ENCODE measurements around the gene IQCE.

IQCE gene

DNA sequence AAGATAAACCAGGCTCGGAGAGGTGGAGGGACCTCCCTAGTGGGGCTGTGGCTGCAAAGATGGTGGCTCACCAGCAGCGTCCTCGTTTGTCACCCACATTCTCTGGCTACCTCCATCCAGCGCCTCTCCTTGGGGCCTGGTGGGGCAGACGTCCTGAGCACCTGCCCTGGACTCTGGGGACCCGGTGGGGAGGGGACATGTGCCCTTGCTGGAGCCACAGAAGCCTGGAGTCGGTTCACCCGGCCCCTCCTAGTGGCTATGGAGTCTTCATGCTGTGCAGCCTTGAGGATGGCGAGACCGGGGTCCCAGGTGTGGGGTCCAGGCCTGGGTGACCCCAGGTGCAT, 87.5 kb downstream of the IQCE start:
- Histone ChIP-seq H3K4me3 (ENCODE audit: low read length) (no peak overlapping the region), H3K27me3 (ENCODE audit: control insufficient read depth, insufficient read depth, low read length) (no peaks in the 10 kb centered on the region), H3K4me1 (ENCODE audit: control insufficient read depth, insufficient read depth, low read length) (peaks cover 22% of the 10 kb centered on the region), H3K9me3 (ENCODE audit: control insufficient read depth, insufficient read depth, low read length) (no peaks in the 10 kb centered on the region), H3K27ac (ENCODE audit: low read length) (no peak overlapping the region), H3K36me3 (ENCODE audit: control insufficient read depth, insufficient read depth, low read length) (peaks cover 24% of the 10 kb centered on the region)
- no peak for DNase-seq (ENCODE audit: low read depth, low spot score)
- WGBS (ENCODE audit: insufficient coverage, insufficient read length) = no CpG with 5 or more reads among the region's 10 CpGs

GRCh38 chr7:2646680-2647571, 88.1 kb downstream of the IQCE start:
- Histone ChIP-seq H3K4me3 (ENCODE audit: low read length) (no peak overlapping the region), H3K4me1 (ENCODE audit: control insufficient read depth, insufficient read depth, low read length) (peaks cover 19% of the 10 kb centered on the region), H3K9me3 (ENCODE audit: control insufficient read depth, insufficient read depth, low read length) (no peaks in the 10 kb centered on the region), H3K27me3 (ENCODE audit: control insufficient read depth, insufficient read depth, low read length) (no peaks in the 10 kb centered on the region), H3K36me3 (ENCODE audit: control insufficient read depth, insufficient read depth, low read length) (peaks cover 28% of the 10 kb centered on the region), H3K27ac (ENCODE audit: low read length) (no peak overlapping the region)
- WGBS (ENCODE audit: insufficient coverage, insufficient read length) = no CpG with 5 or more reads among the region's 73 CpGs
- DNase-seq (ENCODE audit: low read depth, low spot score) = no peak

DNA sequence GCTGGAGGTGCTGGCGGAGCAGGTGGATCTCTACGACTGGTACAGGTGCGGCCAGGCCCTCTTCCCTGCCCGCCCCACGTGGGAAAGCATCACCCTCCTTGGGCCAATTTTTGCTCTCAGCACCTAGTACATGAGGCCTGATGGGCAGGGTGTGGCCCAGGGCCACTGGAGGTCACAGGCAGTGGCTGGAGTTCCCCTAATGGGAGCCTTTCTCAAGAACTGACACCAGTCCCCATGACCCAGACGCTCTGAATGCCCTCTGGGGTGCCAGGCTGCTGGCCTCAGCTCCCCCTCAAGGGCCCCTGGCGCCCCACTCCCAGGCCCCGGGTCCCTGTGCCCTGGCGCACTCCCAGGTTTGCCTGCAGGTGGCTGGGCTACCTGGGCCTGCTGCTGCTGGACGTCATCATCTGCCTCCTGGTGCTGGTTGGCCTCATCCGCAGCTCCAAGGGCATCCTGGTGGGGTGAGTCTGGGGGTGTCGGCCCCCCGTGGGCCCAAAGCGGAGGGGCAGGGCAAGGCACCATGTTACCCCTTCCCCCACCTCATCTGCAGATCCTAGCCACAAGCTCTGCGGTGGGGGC, 88.9 kb downstream of the IQCE start:
- H3K4me1 ChIP-seq (ENCODE audit: control insufficient read depth, insufficient read depth, low read length) = peaks cover 19% of the 10 kb centered on the region
- no CpG with 5 or more reads among the region's 15 CpGs for WGBS (ENCODE audit: insufficient coverage, insufficient read length)
- no peaks in the 10 kb centered on the region for H3K27me3 ChIP-seq (ENCODE audit: control insufficient read depth, insufficient read depth, low read length)
- H3K27ac ChIP-seq (ENCODE audit: low read length) = no peak overlapping the region
- no peak overlapping the region for H3K4me3 ChIP-seq (ENCODE audit: low read length)
- H3K36me3 ChIP-seq (ENCODE audit: control insufficient read depth, insufficient read depth, low read length) = peaks cover 29% of the 10 kb centered on the region
- no peaks in the 10 kb centered on the region for H3K9me3 ChIP-seq (ENCODE audit: control insufficient read depth, insufficient read depth, low read length)
- no peak for DNase-seq (ENCODE audit: low read depth, low spot score)

DNA sequence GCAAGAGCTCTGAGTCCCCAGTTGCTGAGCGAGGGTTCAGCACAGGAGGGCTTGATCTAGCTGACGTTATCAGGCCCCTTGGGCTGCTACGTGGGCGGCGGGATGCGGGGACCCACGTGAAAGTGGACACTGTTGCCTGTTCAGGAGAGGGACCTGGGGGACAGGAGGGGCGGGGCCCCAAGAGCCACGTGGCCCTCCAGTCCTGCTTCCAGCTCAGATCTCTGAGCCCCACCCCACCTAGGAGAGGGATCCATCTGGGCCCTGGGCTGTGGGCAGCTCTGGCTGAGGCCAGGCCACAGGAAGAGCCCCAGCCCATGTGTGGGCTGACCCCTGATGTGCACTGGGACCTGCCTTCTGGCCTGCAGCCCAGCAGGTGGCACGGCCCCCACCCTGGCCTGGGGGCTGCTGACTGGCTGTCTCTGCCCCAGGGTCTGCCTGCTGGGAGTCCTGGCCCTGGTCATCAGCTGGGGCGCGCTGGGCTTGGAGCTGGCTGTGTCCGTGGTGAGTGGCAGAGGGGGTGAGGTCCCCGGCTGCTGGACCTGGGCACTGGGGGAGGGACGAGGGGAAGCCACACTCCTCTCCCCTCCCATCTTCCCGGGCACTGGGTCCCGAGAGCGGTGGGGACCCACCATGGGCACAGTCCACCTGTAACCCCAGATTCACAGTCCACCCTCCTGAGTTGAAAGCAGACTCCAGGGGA, 90.5 kb downstream of the IQCE start:
- Histone ChIP-seq H3K36me3 (ENCODE audit: control insufficient read depth, insufficient read depth, low read length) (peaks cover 25% of the 10 kb centered on the region), H3K4me3 (ENCODE audit: low read length) (no peak overlapping the region), H3K27ac (ENCODE audit: low read length) (no peak overlapping the region), H3K9me3 (ENCODE audit: control insufficient read depth, insufficient read depth, low read length) (no peaks in the 10 kb centered on the region), H3K27me3 (ENCODE audit: control insufficient read depth, insufficient read depth, low read length) (no peaks in the 10 kb centered on the region), H3K4me1 (ENCODE audit: control insufficient read depth, insufficient read depth, low read length) (peaks cover 10% of the 10 kb centered on the region)
- no peak for DNase-seq (ENCODE audit: low read depth, low spot score)
- WGBS (ENCODE audit: insufficient coverage, insufficient read length) = no CpG with 5 or more reads among the region's 18 CpGs

- WGBS (ENCODE audit: insufficient coverage, insufficient read length) = no CpG with 5 or more reads among the region's 11 CpGs
- no peak for DNase-seq (ENCODE audit: low read depth, low spot score)
- Histone ChIP-seq H3K4me1 (ENCODE audit: control insufficient read depth, insufficient read depth, low read length) (peaks cover 6% of the 10 kb centered on the region), H3K9me3 (ENCODE audit: control insufficient read depth, insufficient read depth, low read length) (no peaks in the 10 kb centered on the region), H3K4me3 (ENCODE audit: low read length) (no peak overlapping the region), H3K27me3 (ENCODE audit: control insufficient read depth, insufficient read depth, low read length) (no peaks in the 10 kb centered on the region), H3K36me3 (ENCODE audit: control insufficient read depth, insufficient read depth, low read length) (peaks cover 25% of the 10 kb centered on the region), H3K27ac (ENCODE audit: low read length) (no peak overlapping the region)
These were observed 91.2 kb downstream of the IQCE start for GRCh38 chr7:2649991-2650390.

DNA sequence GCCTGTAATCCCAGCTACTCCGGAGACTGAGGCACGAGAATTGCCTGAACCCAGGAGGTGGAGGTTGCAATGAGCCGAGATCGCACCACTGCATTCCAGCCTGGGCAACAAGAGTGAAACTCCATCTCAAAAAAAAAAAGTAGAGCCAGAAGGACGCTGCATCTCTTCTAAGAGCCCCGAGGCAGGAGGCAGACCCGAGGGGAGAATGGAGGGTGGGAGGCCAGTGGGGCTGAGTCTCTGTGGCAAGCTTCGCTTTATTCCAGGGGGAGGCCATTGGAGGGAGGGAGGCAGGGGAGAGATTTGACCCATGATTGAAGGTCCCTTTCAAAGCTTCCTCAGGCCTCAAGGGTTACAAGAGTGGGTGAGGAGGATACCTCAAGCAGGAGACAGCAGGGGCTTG, 91.7 kb downstream of the IQCE start:
- Histone ChIP-seq H3K4me1 (ENCODE audit: control insufficient read depth, insufficient read depth, low read length) (peaks cover 6% of the 10 kb centered on the region), H3K9me3 (ENCODE audit: control insufficient read depth, insufficient read depth, low read length) (no peaks in the 10 kb centered on the region), H3K27me3 (ENCODE audit: control insufficient read depth, insufficient read depth, low read length) (no peaks in the 10 kb centered on the region), H3K4me3 (ENCODE audit: low read length) (no peak overlapping the region), H3K36me3 (ENCODE audit: control insufficient read depth, insufficient read depth, low read length) (peaks cover 25% of the 10 kb centered on the region), H3K27ac (ENCODE audit: low read length) (no peak overlapping the region)
- no CpG with 5 or more reads among the region's 8 CpGs for WGBS (ENCODE audit: insufficient coverage, insufficient read length)
- no peak for DNase-seq (ENCODE audit: low read depth, low spot score)

DNA sequence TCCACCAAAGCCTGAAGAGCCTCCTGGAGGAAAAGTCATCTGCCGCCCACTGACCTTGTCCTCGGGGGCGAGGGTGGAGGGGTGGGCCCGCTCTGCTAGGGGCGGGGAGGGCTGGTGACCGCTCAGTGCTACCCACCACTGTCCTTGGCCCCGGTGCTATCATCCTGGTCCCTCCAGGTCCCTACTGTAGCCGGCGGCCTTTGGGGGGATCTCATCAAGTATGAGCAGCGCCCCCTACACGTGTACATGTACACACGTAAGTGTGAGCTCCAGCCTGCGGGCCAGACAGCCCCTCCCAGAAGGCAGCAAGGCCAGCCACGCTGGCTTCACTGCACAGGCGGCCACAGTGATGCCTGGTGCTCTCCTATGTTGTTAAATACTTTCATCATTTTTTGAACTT, 92.6 kb downstream of the IQCE start:
- no peak overlapping the region for H3K4me3 ChIP-seq (ENCODE audit: low read length)
- no peak for DNase-seq (ENCODE audit: low read depth, low spot score)
- no peak overlapping the region for H3K27ac ChIP-seq (ENCODE audit: low read length)
- no peaks in the 10 kb centered on the region for H3K9me3 ChIP-seq (ENCODE audit: control insufficient read depth, insufficient read depth, low read length)
- H3K4me1 ChIP-seq (ENCODE audit: control insufficient read depth, insufficient read depth, low read length) = peaks cover 6% of the 10 kb centered on the region
- no CpG with 5 or more reads among the region's 15 CpGs for WGBS (ENCODE audit: insufficient coverage, insufficient read length)
- H3K36me3 ChIP-seq (ENCODE audit: control insufficient read depth, insufficient read depth, low read length) = peaks cover 30% of the 10 kb centered on the region
- no peaks in the 10 kb centered on the region for H3K27me3 ChIP-seq (ENCODE audit: control insufficient read depth, insufficient read depth, low read length)

DNA sequence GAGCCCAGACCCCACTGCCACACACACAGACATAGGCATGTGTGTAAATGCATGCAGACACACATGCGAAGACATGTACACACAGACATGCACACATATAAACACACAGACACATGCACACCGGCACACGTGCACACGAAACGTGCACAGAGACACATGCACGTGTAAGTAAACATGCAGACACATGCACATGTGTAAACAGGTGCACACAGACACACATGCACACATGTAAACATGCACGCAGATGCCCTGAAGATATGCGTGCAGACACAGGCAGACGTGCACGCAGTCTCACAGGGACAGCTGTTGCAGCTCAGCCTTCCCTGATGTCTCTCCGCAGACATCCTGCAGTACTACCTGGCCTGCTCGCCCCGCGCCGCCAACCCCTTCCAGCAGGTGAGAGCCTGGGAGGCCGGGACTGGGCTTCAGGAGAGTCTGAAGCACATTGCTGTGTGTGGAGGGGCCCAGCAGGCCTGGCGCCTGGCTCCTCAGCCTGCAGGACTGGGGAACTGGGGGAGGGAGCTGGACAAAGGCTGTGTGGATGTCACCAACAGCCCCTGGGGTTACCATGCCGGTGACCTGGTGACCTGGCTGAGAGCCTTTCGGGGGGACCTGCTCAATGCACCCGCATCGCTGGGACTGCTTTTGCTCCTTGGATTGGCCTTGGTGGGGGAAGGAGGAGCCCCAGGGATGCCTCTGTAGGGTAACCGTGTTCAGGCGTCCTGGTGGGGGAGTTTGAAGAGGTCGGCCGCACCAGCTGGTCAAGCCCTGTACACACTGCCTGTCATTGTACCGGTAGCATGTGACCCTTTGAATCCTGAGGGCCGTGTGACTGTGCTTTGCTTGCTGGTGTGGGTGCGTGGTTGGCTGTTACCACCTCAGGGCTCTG, 93.3 kb downstream of the IQCE start:
- Histone ChIP-seq H3K4me1 (ENCODE audit: control insufficient read depth, insufficient read depth, low read length) (peaks cover 2% of the 10 kb centered on the region), H3K4me3 (ENCODE audit: low read length) (no peak overlapping the region), H3K9me3 (ENCODE audit: control insufficient read depth, insufficient read depth, low read length) (no peaks in the 10 kb centered on the region), H3K36me3 (ENCODE audit: control insufficient read depth, insufficient read depth, low read length) (peaks cover 31% of the 10 kb centered on the region), H3K27ac (ENCODE audit: low read length) (no peak overlapping the region), H3K27me3 (ENCODE audit: control insufficient read depth, insufficient read depth, low read length) (no peaks in the 10 kb centered on the region)
- WGBS (ENCODE audit: insufficient coverage, insufficient read length) = no CpG with 5 or more reads among the region's 28 CpGs
- no peak for DNase-seq (ENCODE audit: low read depth, low spot score)

DNA sequence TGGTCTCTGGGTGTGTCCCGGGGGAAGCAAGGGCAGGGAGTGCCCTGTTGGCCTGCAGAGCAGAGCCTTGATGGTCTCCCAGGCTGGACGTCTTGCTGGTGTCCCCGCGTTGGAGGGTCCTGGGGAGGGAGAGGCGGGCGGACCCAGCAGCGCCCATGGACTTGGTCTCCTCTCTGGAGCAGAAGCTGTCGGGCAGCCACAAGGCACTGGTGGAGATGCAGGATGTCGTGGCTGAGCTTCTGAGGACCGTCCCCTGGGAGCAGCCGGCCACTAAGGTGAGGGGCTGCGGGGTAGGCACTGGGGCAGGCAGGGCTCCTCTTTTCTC, 93.9 kb downstream of the IQCE start:
- no CpG with 5 or more reads among the region's 12 CpGs for WGBS (ENCODE audit: insufficient coverage, insufficient read length)
- no peak overlapping the region for H3K4me3 ChIP-seq (ENCODE audit: low read length)
- no peaks in the 10 kb centered on the region for H3K4me1 ChIP-seq (ENCODE audit: control insufficient read depth, insufficient read depth, low read length)
- DNase-seq (ENCODE audit: low read depth, low spot score) = no peak
- no peaks in the 10 kb centered on the region for H3K9me3 ChIP-seq (ENCODE audit: control insufficient read depth, insufficient read depth, low read length)
- peaks cover 29% of the 10 kb centered on the region for H3K36me3 ChIP-seq (ENCODE audit: control insufficient read depth, insufficient read depth, low read length)
- H3K27ac ChIP-seq (ENCODE audit: low read length) = no peak overlapping the region
- H3K27me3 ChIP-seq (ENCODE audit: control insufficient read depth, insufficient read depth, low read length) = no peaks in the 10 kb centered on the region

- no peak for DNase-seq (ENCODE audit: low read depth, low spot score)
- no CpG with 5 or more reads among the region's 5 CpGs for WGBS (ENCODE audit: insufficient coverage, insufficient read length)
- Histone ChIP-seq H3K36me3 (ENCODE audit: control insufficient read depth, insufficient read depth, low read length) (peaks cover 34% of the 10 kb centered on the region), H3K4me3 (ENCODE audit: low read length) (no peak overlapping the region), H3K9me3 (ENCODE audit: control insufficient read depth, insufficient read depth, low read length) (no peaks in the 10 kb centered on the region), H3K27me3 (ENCODE audit: control insufficient read depth, insufficient read depth, low read length) (no peaks in the 10 kb centered on the region), H3K4me1 (ENCODE audit: control insufficient read depth, insufficient read depth, low read length) (no peaks in the 10 kb centered on the region), H3K27ac (ENCODE audit: low read length) (no peak overlapping the region)
These were observed 95.3 kb downstream of the IQCE start for GRCh38 chr7:2654059-2654458.

Measured in iPS DF 6.9 (cell line).